Measurements from ENCODE around the gene ATG13.
"Not testable (repeated sequence)": the region's sequence is repeated elsewhere in the genome, so short reads cannot be mapped to it uniquely, and the experiment has no call there.

ATG13 gene

GRCh38 chr11:46642627-46643335 lies 25.4 kb downstream of the ATG13 start:
- no peak for DNase-seq

DNA sequence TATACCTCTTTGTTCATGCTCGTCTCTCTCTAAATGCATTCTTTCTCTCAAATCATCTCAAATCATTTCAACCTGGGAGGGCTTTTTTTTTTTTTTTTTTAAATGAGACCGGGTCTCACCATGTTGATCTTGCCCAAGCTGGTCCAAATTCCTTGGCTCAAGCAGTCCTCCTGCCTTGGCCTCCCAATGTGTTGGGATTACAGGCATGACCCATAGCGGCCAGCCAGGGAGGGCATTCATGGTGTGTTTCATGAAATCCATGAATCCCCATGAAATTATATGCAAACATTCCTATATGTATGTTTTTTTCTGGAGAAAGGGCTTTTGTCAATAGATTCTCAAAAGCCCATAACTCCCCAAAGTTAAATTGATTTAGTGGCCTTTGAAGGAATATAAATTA lies 26.2 kb downstream of the ATG13 start:
- no peak for DNase-seq

- no peak for DNase-seq
Measured at GRCh38 chr11:46643986-46644385, 26.6 kb downstream of the ATG13 start.

- peak in 32 of 58 donors; percentile 13 to 90 (median 50) for DNase-seq
Measured at GRCh38 chr11:46649180-46649738, 31.9 kb downstream of the ATG13 start.

- DNase-seq = no peak
Measured at GRCh38 chr11:46655631-46656030, 38.3 kb downstream of the ATG13 start.

DNA sequence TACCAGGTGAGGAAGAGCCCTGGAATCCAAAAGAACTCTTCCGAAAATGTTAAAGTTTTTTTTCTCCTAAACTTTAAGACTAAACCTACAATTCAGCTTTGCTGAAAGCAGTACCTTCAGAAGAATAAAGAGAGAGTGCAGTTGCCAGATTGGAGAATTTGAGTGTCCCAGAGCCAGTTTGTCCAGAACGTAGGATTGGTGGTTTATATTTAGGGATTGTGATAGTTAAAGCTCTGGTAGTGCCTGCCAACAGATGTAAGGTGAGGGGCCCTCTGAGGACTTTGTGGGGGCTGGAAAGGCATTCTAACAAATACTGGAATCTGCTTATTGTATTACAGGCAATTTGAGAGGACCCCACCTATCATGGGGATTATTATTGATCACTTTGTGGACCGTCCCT lies 39.8 kb downstream of the ATG13 start:
- no peak for DNase-seq

- DNase-seq = no peak
Measured at GRCh38 chr11:46658259-46658658, 40.9 kb downstream of the ATG13 start.

- DNase-seq = peak in 3 of 58 donors; percentile 28 to 34 (median 33)
Measured at GRCh38 chr11:46659908-46660307, 42.6 kb downstream of the ATG13 start.

GRCh38 chr11:46661836-46662235 lies 44.5 kb downstream of the ATG13 start:
- DNase-seq = peak in 1 of 58 donors; percentile 52

GRCh38 chr11:46662366-46662765 lies 45.0 kb downstream of the ATG13 start:
- no peak for DNase-seq

DNA sequence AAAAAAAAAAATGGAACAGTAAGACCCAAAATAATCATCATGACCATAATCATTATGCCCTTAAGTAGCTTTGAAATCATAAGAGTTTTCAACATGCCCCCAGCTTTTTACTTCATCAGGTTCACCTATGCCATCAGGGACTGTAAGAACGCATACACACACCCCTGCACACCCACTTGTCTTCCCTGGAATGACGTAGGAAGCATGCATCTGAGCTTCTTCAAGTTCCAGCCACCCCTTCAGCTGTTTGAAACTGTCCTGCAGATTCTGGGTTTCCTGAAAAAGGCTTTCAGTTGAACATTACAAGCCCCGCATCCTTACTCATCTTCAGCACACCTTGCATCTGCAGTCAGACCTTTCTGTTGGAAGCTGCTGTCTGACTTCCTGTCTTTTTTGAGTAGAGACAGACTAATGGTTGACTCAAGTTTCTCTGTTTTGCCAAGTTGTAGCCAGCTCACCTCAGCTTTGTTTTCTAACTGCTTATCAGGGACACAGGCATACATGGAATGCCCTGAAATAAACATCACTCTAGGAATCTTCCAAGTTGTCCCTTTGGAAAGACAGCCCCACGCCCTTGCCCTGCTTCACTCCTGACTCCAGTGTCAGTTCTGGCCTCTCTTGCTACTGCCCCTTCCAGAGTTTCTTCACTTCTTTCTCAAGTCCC lies 46.1 kb downstream of the ATG13 start:
- no peak for DNase-seq

GRCh38 chr11:46664612-46665011 lies 47.3 kb downstream of the ATG13 start:
- DNase-seq = no peak

DNA sequence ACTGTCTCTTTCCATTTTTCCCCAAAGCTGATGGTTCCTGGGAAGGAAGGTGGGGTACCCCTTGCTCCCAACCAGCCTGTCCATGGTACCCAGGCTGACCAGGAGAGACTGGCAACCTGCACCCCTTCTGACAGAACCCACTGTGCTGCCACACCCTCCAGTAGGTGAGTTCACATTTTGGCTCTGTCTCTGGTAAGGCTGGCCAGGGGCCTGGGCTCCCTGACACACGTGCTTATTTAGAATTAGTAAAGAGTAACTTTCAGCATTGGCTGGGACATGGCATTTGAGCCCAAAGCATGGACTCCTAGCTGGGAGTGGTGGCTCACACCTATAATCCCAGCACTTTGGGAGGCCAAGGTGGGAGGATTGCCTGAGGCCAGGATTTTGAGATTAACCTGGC lies 48.0 kb downstream of the ATG13 start:
- no peak for DNase-seq

DNA sequence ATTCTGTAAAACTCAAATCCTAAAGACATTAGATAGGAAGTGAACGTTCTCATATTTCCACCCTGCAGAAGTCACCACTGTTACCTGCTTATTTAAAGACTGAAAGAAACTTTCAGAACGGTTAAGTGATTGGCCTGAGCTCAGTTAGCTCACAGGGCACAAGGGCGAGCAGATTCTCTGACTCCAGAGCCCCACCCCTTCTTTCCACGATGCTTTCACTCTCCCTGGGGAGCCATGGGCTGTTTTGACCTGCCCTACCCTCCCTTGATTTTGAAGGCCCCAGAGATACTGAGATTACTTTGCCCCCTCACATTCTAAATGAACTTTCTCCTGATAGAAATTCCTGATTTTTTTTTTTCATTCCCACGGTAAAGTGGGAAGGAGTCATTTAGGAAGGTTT lies 49.2 kb downstream of the ATG13 start:
- no peak for DNase-seq

- DNase-seq = peak in 2 of 58 donors; percentile 35 to 64
Measured at GRCh38 chr11:46667043-46667481, 49.7 kb downstream of the ATG13 start.

GRCh38 chr11:46668480-46669085 lies 51.2 kb downstream of the ATG13 start:
- no peak for DNase-seq

GRCh38 chr11:46669711-46670139 lies 52.4 kb downstream of the ATG13 start:
- DNase-seq = peak in 1 of 58 donors; percentile 24

- not testable (repeated sequence) for DNase-seq
Measured at GRCh38 chr11:46670521-46670920, 53.2 kb downstream of the ATG13 start.

DNA sequence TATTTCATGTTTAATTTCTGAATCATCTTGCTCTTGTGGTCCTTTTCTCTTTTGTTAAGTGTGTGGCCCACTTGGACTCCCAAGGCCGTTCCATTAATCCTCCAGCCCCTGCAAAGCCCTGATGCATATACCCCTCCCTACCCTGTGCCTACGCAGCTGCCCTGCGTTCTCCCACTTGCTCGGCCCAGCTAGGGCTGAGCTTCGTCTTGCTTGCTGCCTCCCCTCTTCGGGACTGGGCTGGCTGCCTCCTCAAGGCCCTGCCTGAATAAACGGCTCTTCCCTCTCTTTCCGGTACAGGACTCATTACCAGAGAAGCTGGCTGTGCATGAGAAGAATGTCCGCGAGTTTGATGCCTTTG lies 54.6 kb downstream of the ATG13 start:
- no peak for DNase-seq

- DNase-seq = no peak
Measured at GRCh38 chr11:46672381-46672839, 55.1 kb downstream of the ATG13 start.

DNA sequence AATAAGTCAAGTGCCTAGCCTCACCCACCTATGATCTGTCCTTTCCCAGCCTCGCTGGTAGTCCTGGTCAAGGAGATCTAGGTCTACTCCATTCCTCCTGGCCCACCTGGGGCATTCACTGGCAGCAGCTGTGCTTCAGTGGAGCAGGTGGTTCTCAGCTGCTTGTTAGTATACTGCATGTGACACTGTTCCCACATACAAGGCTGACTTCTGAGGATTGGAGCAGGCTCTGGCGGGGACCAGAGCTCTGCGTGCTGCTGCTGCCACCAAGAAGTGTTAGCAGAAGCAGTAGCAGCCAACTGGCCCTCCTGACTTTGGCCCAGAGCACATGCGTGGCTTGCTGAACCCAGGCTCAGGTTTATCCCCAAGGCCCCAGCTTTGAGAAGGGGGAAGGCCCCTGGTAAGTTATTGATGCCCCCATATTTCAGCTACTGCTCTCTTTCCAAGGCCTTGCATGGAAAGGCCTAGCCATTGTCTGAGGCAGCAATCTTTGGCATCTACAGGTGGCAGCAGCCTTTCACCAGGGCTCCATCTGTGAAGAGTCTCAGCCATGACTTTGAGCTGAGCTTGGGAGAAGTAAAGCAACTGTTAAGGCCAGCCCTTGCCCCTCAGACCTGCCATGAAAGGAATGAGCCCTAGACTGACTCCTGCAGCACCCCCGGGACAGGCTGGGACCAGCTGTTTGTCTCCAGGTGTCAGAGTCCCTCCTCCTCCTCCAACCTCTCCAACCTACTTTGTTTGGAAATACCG lies 56.5 kb downstream of the ATG13 start:
- no peak for DNase-seq

Measured in anterior cingulate cortex (tissue), 58 donors.